ENCODE data around the gene CHID1. TPM values are rescaled to one million over a fixed set of nuclear protein-coding genes. Genes with fewer than 3 reads are reported as not detected.
A peak's percentile ranks its signal among the peaks of the same experiment; 100 is the strongest.

The CHID1 gene
- total and polyA plus RNA-seq, 8 donors = 81.4 to 95.7 (median 93.5) TPM

- ATAC-seq (no peak), DNase-seq (no peak)
- intact Hi-C loops (cut with DNase I) = no loop called here
- H3K4me1 ChIP-seq = no peaks in the 10 kb centered on the region
- peaks cover 0 to 69% of the 10 kb centered on the region in 2 donors for H3K36me3 ChIP-seq
- no peak overlapping the region for H3K27ac ChIP-seq
- no peaks in the 10 kb centered on the region for H3K27me3 ChIP-seq
- no peak overlapping the region for H3K4me3 ChIP-seq
- TF ChIP-seq CTCF (IDR thresholded peaks at IDR 0.05) = no peak
- H3K9me3 ChIP-seq = no peaks in the 10 kb centered on the region
Measured at GRCh38 chr11:899724-900123, 10.9 kb downstream of the CHID1 start.

- intact Hi-C loops (cut with DNase I) = no loop called here
- no peak for TF ChIP-seq CTCF (IDR thresholded peaks at IDR 0.05)
- H3K27me3 ChIP-seq = no peaks in the 10 kb centered on the region
- H3K4me3 ChIP-seq = no peak overlapping the region
- no peaks in the 10 kb centered on the region for H3K9me3 ChIP-seq
- H3K4me1 ChIP-seq = no peaks in the 10 kb centered on the region
- DNase-seq = peak in 1 of 4 donors; percentile 12
- peaks cover 0 to 58% of the 10 kb centered on the region in 2 donors for H3K36me3 ChIP-seq
- ATAC-seq = peak; percentile 57
- H3K27ac ChIP-seq = no peak overlapping the region
Measured at GRCh38 chr11:898540-899190, 11.9 kb downstream of the CHID1 start.

- no peak for ATAC-seq
- H3K36me3 ChIP-seq = peaks cover 0 to 53% of the 10 kb centered on the region in 2 donors
- no peaks in the 10 kb centered on the region for H3K27me3 ChIP-seq
- no peak for TF ChIP-seq CTCF (IDR thresholded peaks at IDR 0.05)
- H3K4me1 ChIP-seq = no peaks in the 10 kb centered on the region
- intact Hi-C loops (cut with DNase I) = no loop called here
- H3K9me3 ChIP-seq = no peaks in the 10 kb centered on the region
- H3K4me3 ChIP-seq = no peak overlapping the region
- H3K27ac ChIP-seq = no peak overlapping the region
- DNase-seq = peak in 1 of 4 donors; percentile 13
Measured at GRCh38 chr11:898143-898511, 12.5 kb downstream of the CHID1 start.

DNA sequence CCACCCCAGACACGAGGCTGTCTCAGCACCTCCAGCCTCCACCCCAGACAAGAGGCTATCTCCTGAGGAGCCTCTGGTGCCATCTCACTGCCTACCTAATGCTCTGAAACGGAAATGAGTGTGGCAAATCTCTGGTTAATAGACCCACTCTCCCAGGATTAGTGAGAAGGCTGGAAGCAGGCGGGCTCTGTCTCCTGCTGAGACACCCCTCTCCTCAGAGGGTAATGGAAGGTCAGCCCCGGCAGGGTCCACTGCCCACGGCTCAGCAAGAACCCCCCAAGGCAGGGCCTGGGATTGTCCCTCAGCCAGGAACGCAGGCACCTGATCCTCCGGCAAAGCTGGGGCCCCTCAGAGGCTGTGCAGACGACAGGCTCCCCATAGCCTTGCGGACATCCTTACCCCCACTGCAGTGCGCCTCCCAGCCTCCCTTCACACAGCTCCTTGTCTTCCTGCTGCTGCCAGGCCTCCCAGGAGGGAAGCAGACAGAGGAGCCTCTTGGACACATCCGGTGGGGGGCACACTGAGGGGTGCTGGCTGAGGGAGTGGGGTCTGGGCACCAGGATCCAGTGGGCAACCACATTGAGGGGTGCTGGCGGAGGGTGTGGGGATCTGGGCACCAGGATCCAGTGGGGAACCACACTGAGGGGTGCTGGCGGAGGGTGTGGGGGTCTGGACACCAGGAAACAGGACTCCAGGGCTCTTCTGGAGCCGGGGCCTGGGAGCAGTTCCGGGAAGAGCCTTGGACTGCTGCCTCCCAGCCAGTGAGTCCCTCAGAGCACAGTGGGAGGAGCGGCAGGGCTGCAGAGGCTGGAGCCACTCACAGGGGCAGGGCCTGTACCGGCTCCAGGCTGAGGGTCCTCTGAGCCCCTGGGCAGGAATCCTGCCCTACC lies 13.1 kb downstream of the CHID1 start:
- no peak for ATAC-seq
- intact Hi-C loops (cut with DNase I) = no loop called here
- H3K4me1 ChIP-seq = no peaks in the 10 kb centered on the region
- H3K4me3 ChIP-seq = no peak overlapping the region
- no peak overlapping the region for H3K27ac ChIP-seq
- H3K9me3 ChIP-seq = no peaks in the 10 kb centered on the region
- no peak for TF ChIP-seq CTCF (IDR thresholded peaks at IDR 0.05)
- peaks cover 0 to 47% of the 10 kb centered on the region in 2 donors for H3K36me3 ChIP-seq
- H3K27me3 ChIP-seq = no peaks in the 10 kb centered on the region
- DNase-seq = no peak
